ENCODE measurements around the gene FANCI. TPM values are rescaled to one million over a fixed set of nuclear protein-coding genes. Genes with fewer than 3 reads are reported as not detected.
"Not testable (repeated sequence)": the region's sequence is repeated elsewhere in the genome, so short reads cannot be mapped to it uniquely, and the experiment has no call there.

FANCI gene
- total RNA-seq, 4 donors from 2014 or later: 1.0 to 40.4 (median 3.5) TPM

DNA sequence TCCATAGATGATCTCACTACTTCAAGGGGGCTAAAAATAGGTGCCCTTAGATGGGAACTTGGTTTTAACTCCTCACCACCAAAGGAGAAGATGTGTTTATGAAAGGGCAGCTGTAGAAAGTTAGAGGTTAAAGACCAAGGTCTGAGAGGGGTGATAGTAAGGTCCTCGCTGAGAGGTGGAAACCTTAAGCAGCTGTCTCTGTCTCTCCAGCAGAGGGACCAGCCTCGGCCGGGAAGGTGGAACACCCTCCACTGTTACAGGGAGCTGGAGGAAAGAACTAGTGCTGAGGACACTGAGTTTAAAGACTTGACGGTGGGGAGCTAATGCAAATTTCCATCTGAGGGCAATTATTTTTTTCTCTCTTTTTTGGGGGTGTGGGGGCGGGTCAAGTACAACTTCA lies 13.5 kb upstream of the FANCI start:
- intact Hi-C loops (cut with DNase I; ENCODE audit: low total_unique reads): no loop called here
- Histone ChIP-seq H3K9me3 (no peaks in the 10 kb centered on the region), H3K27me3 (no peaks in the 10 kb centered on the region), H3K27ac (no peak overlapping the region), H3K4me3 (no peak overlapping the region), H3K4me1 (no peaks in the 10 kb centered on the region), H3K36me3 (no peaks in the 10 kb centered on the region)
- TF ChIP-seq, protein P1, sequence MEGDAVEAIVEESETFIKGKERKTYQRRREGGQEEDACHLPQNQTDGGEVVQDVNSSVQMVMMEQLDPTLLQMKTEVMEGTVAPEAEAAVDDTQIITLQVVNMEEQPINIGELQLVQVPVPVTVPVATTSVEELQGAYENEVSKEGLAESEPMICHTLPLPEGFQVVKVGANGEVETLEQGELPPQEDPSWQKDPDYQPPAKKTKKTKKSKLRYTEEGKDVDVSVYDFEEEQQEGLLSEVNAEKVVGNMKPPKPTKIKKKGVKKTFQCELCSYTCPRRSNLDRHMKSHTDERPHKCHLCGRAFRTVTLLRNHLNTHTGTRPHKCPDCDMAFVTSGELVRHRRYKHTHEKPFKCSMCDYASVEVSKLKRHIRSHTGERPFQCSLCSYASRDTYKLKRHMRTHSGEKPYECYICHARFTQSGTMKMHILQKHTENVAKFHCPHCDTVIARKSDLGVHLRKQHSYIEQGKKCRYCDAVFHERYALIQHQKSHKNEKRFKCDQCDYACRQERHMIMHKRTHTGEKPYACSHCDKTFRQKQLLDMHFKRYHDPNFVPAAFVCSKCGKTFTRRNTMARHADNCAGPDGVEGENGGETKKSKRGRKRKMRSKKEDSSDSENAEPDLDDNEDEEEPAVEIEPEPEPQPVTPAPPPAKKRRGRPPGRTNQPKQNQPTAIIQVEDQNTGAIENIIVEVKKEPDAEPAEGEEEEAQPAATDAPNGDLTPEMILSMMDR (IDR thresholded peaks at IDR 0.05): no peak
- no peak for TF ChIP-seq POLR2A (IDR thresholded peaks at IDR 0.05)
- no peak for DNase-seq

DNA sequence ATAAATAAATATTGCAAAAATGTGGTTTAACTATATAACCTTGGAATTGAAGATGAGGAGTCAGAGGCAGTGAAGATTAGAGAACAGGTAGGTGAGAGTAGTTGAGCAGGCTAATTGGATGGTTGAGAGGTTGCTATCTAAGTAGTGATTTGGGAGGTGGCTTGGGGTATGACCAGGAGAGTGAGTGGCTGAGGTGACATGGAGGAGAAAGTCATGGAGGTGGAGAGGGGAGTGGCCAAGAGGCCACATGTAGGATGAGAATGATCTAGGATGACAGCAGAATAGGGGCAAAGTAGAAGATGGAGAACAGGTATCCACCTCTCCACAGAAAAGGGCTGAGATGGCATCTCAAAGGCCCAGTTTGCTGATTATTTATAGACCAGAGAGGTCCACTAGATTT lies 11.9 kb upstream of the FANCI start:
- Histone ChIP-seq H3K27me3 (no peaks in the 10 kb centered on the region), H3K36me3 (no peaks in the 10 kb centered on the region), H3K9me3 (no peaks in the 10 kb centered on the region), H3K27ac (no peak overlapping the region), H3K4me3 (no peak overlapping the region), H3K4me1 (no peaks in the 10 kb centered on the region)
- DNase-seq: no peak
- intact Hi-C loops (cut with DNase I; ENCODE audit: low total_unique reads): no loop called here
- TF ChIP-seq, protein P1 (IDR thresholded peaks at IDR 0.05): no peak

DNA sequence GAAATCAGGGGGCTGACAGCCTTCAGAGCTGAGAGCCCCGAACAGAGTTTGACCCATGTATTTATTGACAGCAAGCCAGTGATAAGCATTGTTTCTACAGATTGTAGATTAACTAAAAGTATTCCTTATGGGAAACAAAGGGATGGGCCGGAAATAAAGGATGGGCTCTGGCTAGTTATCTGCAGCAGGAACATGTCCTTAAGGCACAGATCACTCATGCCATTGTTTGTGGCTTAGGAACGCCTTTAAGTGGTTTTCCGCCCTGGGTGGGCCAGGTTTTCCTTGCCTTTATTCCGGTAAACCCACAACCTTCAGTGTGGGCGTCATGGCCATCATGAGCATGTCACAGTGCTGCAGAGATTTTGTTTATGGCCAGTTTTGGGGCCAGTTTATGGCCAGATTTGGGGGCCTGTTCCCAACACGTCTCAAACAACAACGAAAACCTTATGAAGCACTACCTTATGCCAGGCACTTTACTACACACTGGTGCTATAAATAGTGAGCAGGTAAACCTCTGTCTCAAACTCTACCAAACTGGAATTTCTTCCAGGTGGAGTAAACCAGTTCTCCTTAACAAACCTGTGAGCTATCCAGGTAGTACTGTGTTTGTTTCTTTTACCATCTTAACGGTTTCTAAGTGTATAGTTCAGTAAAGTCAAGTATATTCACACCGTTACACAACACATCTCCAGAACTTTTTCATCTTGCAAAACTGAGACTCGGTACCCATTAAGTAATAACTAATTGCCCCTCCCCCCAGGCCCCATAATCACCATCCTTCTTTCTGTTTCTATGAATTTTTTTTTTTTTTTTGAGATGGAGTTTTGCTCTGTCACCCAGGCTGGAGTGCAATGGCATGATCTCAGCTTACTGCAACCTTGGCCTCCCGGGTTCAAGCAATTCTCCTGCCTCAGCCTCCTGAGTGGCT lies 3.6 kb upstream of the FANCI start:
- H3K4me3 ChIP-seq; intact Hi-C loops (cut with DNase I; ENCODE audit: low total_unique reads); H3K4me1 ChIP-seq; H3K36me3 ChIP-seq; DNase-seq; H3K27ac ChIP-seq; H3K27me3 ChIP-seq; H3K9me3 ChIP-seq: not testable (repeated sequence)

DNA sequence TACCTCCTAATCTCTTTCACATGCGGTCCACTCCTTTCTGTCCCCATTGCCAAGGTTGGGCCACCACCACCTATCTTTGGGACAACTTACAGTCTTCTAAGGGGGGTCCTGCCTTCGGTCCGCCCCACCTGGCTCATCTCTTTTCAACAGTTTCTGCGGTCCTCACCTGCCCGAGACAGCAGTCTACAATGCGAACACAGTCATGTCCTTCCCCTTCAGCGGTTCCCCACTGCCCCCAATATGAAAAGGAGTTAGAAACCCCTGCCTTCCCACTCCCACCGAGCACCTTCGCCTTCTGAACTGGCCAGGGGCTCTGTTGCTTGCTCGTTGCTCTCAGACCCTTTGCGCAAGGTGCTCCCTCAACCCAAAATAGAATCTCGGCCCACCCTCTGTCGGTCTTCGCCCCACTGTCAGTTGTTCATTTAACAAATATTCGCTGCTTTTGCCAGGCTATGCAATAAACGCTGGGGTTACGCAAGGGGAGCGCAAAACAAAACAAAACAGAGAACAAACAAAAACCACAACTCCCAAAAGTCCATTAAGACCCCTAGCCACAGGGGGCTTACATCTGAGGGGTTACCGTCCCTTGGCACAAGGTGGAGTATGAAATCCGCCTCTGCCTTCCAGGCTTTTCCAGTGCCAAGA lies 611 bp upstream of the FANCI start:
- Histone ChIP-seq H3K27me3 (no peaks in the 10 kb centered on the region), H3K27ac (peak overlapping the region; percentile 72 to 76), H3K36me3 (no peaks in the 10 kb centered on the region), H3K4me3 (peak overlapping the region; percentile 46 to 68), H3K9me3 (no peaks in the 10 kb centered on the region), H3K4me1 (peaks cover 6% of the 10 kb centered on the region in 2 donors)
- intact Hi-C loops (cut with DNase I; ENCODE audit: low total_unique reads): no loop called here
- DNase-seq: peak; percentile 43 to 64
- no peak for TF ChIP-seq POLR2A (IDR thresholded peaks at IDR 0.05)
- TF ChIP-seq, protein P1 (IDR thresholded peaks at IDR 0.05): no peak

DNA sequence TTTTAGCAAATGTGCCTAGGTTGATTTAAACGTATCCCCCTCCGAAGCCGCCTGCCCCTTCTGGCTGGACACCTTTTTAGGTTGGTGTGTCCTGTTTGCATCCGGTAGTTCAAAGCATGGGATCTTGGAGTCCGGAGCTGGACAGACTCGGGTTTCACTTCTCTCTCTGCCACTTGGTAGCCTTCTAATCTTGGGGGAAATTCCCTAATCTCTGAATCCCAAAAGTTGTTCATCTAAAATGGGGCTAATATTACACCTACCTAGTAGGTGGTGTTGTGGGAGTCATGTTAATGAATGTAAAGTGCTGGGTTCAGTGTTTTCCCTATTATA lies 760 bp downstream of the FANCI start:
- H3K36me3 ChIP-seq: no peaks in the 10 kb centered on the region
- no peak overlapping the region for H3K27ac ChIP-seq
- no peaks in the 10 kb centered on the region for H3K9me3 ChIP-seq
- no peak for TF ChIP-seq POLR2A (IDR thresholded peaks at IDR 0.05)
- TF ChIP-seq, protein P1 (IDR thresholded peaks at IDR 0.05): no peak
- H3K27me3 ChIP-seq: no peaks in the 10 kb centered on the region
- DNase-seq: no peak
- H3K4me1 ChIP-seq: peaks cover 6% of the 10 kb centered on the region in 2 donors
- peak overlapping the region; percentile 46 to 68 for H3K4me3 ChIP-seq
- intact Hi-C loops (cut with DNase I; ENCODE audit: low total_unique reads): no loop called here

Measured in uterus (tissue), 4 donors.